Smooth muscle cell (in vitro differentiated cells): ENCODE data around the gene VPS9D1. TPM values are rescaled to one million over a fixed set of nuclear protein-coding genes. Genes with fewer than 3 reads are reported as not detected.

Experiments used
- DNase-seq: peaks from one replicate; lab custom pipeline; 2025; ENCODE audit not compliant: unreplicated experiment; lab: John Stamatoyannopoulos, UW
- H2AFZ ChIP-seq: fragments of 200-600 bp; sonication (generic); 2 replicates; pipeline ENCODE4 v1.6.0; 2016; ENCODE audit warnings: antibody characterized with exemption, low read depth, mild to moderate bottlenecking
- H3F3A ChIP-seq: fragments of 200-600 bp; sonication (generic); 2 replicates; pipeline ENCODE4 v1.6.0; 2017; ENCODE audit warnings: antibody characterized with exemption, low read depth
- H3K27ac ChIP-seq: fragments of 200-600 bp; sonication (generic); 2 replicates; pipeline ENCODE4 v1.5.1; 2016; ENCODE audit warnings: low read depth, mild to moderate bottlenecking
- H3K27me3 ChIP-seq: fragments of 200-600 bp; sonication (generic); 2 replicates; pipeline ENCODE4 v1.6.1; 2016; ENCODE audit warnings: low read depth, mild to moderate bottlenecking
- H3K36me3 ChIP-seq: fragments of 200-600 bp; sonication (generic); 2 replicates; pipeline ENCODE4 v1.5.1; 2016; ENCODE audit warnings: low read depth
- H3K4me1 ChIP-seq: fragments of 200-600 bp; sonication (generic); 2 replicates; pipeline ENCODE4 v1.5.1; 2016; ENCODE audit warnings: low read depth
- H3K4me2 ChIP-seq: fragments of 200-600 bp; sonication (generic); 2 replicates; pipeline ENCODE4 v1.6.0; 2016; ENCODE audit warnings: mild to moderate bottlenecking
- H3K4me3 ChIP-seq: fragments of 200-600 bp; sonication (generic); 2 replicates; pipeline ENCODE4 v1.5.1; 2016; ENCODE audit warnings: mild to moderate bottlenecking
- H3K79me2 ChIP-seq: fragments of 200-600 bp; sonication (generic); 2 replicates; pipeline ENCODE4 v1.6.0; 2016; ENCODE audit warnings: low read depth, mild to moderate bottlenecking
- H3K9ac ChIP-seq: fragments of 200-600 bp; sonication (generic); 2 replicates; pipeline ENCODE4 v1.6.0; 2016; ENCODE audit warnings: low read depth
- H3K9me3 ChIP-seq: fragments of 200-600 bp; sonication (generic); replicated peaks from 2 replicates; pipeline ENCODE4 v1.5.1; 2016; ENCODE audit warnings: low read depth
- H4K20me1 ChIP-seq: fragments of 200-600 bp; sonication (generic); 2 replicates; pipeline ENCODE4 v1.6.0; 2016; ENCODE audit warnings: low read depth
- CTCF ChIP-seq: fragments of 200-600 bp; sonication (generic); IDR thresholded peaks from 2 replicates; pipeline ENCODE4 v1.5.1; 2017; ENCODE audit warnings: borderline replicate concordance, mild to moderate bottlenecking, antibody characterized with exemption; ENCODE audit not compliant: insufficient read depth, poor library complexity, severe bottlenecking
- WGBS: methylation state at CpG from one replicate; pipeline ENCODE4 v1.1.7; 2016; ENCODE audit warnings: low lambda C conversion rate; 5-methylcytosine and 5-hydroxymethylcytosine counted together
- polyA plus RNA-seq: library from polyadenylated mRNA; unstranded; fragments of >200 nt; fragmentation: Nextera tagmentation; extraction: Ambion mirVana; gene quantifications from 2 replicates; pipeline ENCODE4 v1.2.1, GENCODE V29; 2016
- total RNA-seq: library from RNA; depleted of rRNA; stranded (reverse); fragments of >200 nt; gene quantifications from 2 replicates; pipeline ENCODE4 v1.2.3, GENCODE V29; 2014

The VPS9D1 gene
- total and polyA plus RNA-seq, 2 experiments from 2014 or later, result 10.6 to 15.7 TPM

GRCh38 chr16:89732142-89732917, 11.6 kb upstream of the VPS9D1 start:
- no peak for DNase-seq
- TF ChIP-seq CTCF, result no peak
- Histone ChIP-seq H3K4me3 (no peak overlapping the region), H3K79me2 (no peaks in the 10 kb centered on the region), H3K27me3 (no peaks in the 10 kb centered on the region), H3K36me3 (peaks cover 9% of the 10 kb centered on the region), H2AFZ (no peak overlapping the region), H3K4me2 (no peak overlapping the region), H4K20me1 (peaks cover 16% of the 10 kb centered on the region), H3K4me1 (no peaks in the 10 kb centered on the region), H3K9me3 (no peaks in the 10 kb centered on the region), H3K27ac (no peak overlapping the region), H3K9ac (no peak overlapping the region), H3F3A (no peaks in the 10 kb centered on the region)
- WGBS, result 96% methylated on average over 14 of the region's 24 CpGs

GRCh38 chr16:89730610-89731234, 10.0 kb upstream of the VPS9D1 start:
- H3K9ac ChIP-seq, result no peak overlapping the region
- H3K4me3 ChIP-seq, result no peak overlapping the region
- H3F3A ChIP-seq, result no peaks in the 10 kb centered on the region
- DNase-seq, result no peak
- H3K27me3 ChIP-seq, result no peaks in the 10 kb centered on the region
- no peaks in the 10 kb centered on the region for H3K4me1 ChIP-seq
- TF ChIP-seq CTCF, result no peak
- WGBS, result 94% methylated on average over 21 of the region's 22 CpGs
- no peak overlapping the region for H2AFZ ChIP-seq
- peaks cover 6% of the 10 kb centered on the region for H3K36me3 ChIP-seq
- H3K79me2 ChIP-seq, result no peaks in the 10 kb centered on the region
- H3K27ac ChIP-seq, result no peak overlapping the region
- H4K20me1 ChIP-seq, result peaks cover 26% of the 10 kb centered on the region
- H3K4me2 ChIP-seq, result no peak overlapping the region
- no peaks in the 10 kb centered on the region for H3K9me3 ChIP-seq

- no peaks in the 10 kb centered on the region for H3K27me3 ChIP-seq
- H2AFZ ChIP-seq, result no peak overlapping the region
- no peak for TF ChIP-seq CTCF
- H4K20me1 ChIP-seq, result peaks cover 24% of the 10 kb centered on the region
- H3K9me3 ChIP-seq, result no peaks in the 10 kb centered on the region
- no peak overlapping the region for H3K27ac ChIP-seq
- no peak overlapping the region for H3K4me2 ChIP-seq
- H3K4me3 ChIP-seq, result no peak overlapping the region
- no peak overlapping the region for H3K9ac ChIP-seq
- H3K79me2 ChIP-seq, result peaks cover 4% of the 10 kb centered on the region
- 83% methylated on average over 14 of the region's 14 CpGs for WGBS
- H3F3A ChIP-seq, result no peaks in the 10 kb centered on the region
- no peak for DNase-seq
- H3K36me3 ChIP-seq, result peaks cover 6% of the 10 kb centered on the region
- H3K4me1 ChIP-seq, result no peaks in the 10 kb centered on the region
These were observed 9.3 kb upstream of the VPS9D1 start for GRCh38 chr16:89729863-89730593.
